ENCODE results near the gene GPR4. TPM values are rescaled to one million over a fixed set of nuclear protein-coding genes. Genes with fewer than 3 reads are reported as not detected.

The GPR4 gene
- total RNA-seq, 3 donors from 2014 or later = 0.84 to 1.0 (median 1.0) TPM

DNA sequence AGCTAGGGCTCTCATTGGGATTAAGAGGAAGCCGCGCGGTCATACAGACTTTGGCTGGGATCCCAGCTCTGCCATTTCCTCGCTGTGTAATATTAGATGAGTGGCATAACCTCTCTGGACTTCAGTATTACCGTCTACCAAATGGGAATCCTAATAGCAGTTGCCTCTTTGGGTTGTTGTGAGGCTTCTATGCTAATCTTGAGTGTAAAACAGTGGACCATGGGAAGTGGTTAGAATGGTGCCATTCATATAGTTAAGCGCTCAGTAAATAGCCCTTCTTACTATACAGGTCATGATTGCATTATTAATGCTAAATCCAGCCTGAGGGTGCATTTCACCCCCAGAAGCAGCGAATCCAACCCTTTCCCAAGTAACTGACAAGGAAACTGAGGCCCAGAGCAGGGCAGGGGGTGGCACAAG is 16.8 kb downstream of the GPR4 start:
- intact Hi-C loops (cut with DNase I, micrococcal nuclease) = no loop called here
- no peak for ATAC-seq

DNA sequence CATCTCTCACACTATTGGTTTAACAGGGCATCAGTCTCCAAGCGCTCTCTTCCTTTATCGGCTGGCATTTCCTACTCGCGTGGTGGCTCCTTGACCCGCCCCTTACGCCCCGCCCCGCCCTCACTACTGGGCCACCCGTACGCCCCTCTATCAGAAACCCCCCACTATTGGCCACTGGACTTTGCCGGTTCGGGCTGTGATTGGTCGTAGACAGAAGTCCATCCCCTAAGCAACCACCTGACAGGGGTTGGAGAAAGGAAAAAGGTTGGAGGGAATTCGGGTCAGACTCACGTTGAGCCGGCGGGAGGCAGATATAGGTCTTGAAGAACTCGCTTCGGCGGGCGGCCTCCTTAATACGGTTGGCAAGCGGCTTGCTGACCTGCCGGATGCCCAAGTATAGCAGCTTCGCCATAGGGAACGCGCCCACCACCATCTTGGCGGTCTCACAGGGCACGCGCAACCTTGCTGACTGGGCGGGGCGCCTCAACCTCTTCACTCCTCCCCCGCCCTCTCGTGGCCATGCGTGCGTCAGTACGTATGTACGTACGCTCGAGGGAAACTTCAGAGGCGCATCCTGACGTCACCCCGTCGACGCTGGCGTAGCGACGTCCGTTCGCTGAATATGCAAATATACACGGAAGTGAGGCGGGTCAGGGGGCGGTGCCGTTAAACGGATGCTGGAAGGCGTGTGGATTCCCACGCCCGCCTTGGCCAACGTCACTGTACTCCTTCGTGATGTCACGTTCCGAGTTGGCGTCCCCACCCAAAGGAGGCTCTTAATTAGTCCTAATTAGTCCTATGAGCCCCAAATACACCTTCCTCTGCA is 17.5 kb downstream of the GPR4 start, which contains the start of gene OPA3:
OPA3 (minus strand) TSS at position 471 of the 826 bp plus-strand sequence; CDS start at position 433, 38 bp downstream.
- intact Hi-C loops (cut with DNase I, micrococcal nuclease) = no loop called here
- H3K4me3 ChIP-seq = peak within 1 kb of the TSS; percentile 50
- H3K4me1 ChIP-seq (ENCODE audit: low read depth) = peaks cover 8% of the 10 kb centered on the region
- no peaks in the 10 kb centered on the region for H3K9me3 ChIP-seq
- DNase-seq (peak; percentile 99 to 100 (median 100)), ATAC-seq (peak; percentile 92)
- no peaks in the 10 kb centered on the region for H3K36me3 ChIP-seq (ENCODE audit: low read depth)
- TF ChIP-seq, protein P1, sequence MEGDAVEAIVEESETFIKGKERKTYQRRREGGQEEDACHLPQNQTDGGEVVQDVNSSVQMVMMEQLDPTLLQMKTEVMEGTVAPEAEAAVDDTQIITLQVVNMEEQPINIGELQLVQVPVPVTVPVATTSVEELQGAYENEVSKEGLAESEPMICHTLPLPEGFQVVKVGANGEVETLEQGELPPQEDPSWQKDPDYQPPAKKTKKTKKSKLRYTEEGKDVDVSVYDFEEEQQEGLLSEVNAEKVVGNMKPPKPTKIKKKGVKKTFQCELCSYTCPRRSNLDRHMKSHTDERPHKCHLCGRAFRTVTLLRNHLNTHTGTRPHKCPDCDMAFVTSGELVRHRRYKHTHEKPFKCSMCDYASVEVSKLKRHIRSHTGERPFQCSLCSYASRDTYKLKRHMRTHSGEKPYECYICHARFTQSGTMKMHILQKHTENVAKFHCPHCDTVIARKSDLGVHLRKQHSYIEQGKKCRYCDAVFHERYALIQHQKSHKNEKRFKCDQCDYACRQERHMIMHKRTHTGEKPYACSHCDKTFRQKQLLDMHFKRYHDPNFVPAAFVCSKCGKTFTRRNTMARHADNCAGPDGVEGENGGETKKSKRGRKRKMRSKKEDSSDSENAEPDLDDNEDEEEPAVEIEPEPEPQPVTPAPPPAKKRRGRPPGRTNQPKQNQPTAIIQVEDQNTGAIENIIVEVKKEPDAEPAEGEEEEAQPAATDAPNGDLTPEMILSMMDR (IDR thresholded peaks at IDR 0.05) = peak; percentile 32

More for the DNA sequence above, 16.8 kb downstream of the GPR4 start:
- TF ChIP-seq, protein P1 (IDR thresholded peaks at IDR 0.05) = no peak
- H3K36me3 ChIP-seq (ENCODE audit: low read depth) = no peaks in the 10 kb centered on the region
- H3K4me3 ChIP-seq = peak overlapping the region; percentile 50
- H3K4me1 ChIP-seq (ENCODE audit: low read depth) = peaks cover 8% of the 10 kb centered on the region
- H3K9me3 ChIP-seq = no peaks in the 10 kb centered on the region
- DNase-seq = no peak

DNA sequence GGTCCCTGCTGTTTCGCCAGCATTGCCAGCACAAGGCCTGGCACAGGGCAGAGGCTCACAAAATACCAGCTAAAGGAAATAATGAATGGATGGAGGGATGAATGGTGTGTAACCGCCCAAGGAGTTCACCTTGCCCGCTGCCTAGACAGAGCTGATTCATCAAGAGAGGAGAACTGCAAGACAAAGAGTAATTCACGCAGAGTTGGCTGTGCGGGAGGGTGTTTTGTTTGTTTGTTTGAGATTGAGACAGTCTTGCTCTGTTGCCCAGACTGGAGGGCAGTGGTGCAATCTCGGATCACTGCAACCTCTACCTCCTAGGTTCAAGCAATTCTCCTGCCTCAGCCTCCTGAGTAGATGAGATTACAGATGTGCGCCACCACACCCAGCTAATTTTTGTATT is 20.4 kb downstream of the GPR4 start:
- intact Hi-C loops (cut with DNase I, micrococcal nuclease) = no loop called here
- TF ChIP-seq, protein P1 (IDR thresholded peaks at IDR 0.05) = no peak
- no peak for DNase-seq
- peaks cover 33% of the 10 kb centered on the region for H3K4me1 ChIP-seq (ENCODE audit: low read depth)
- no peaks in the 10 kb centered on the region for H3K36me3 ChIP-seq (ENCODE audit: low read depth)
- no peak overlapping the region for H3K4me3 ChIP-seq
- no peak for ATAC-seq
- H3K9me3 ChIP-seq = no peaks in the 10 kb centered on the region

DNA sequence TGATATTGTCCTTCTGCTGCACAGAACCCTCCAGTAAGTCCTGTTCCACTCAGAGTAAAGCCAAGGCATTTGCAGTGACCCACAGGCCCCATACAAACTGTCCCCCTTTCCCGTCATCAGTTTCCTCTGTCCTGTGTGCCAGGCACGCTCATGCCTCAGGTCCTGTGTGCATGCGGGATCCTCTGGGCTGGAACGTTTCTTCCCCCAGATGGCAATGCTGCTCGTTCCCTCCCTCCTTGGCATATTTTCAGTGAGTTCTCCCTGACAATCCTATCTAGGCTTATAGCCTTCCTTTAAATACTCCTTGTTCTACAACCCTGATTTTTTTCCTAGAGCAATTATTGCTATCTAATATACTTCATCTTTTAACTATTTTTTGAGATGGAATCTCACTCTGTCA is 23.2 kb downstream of the GPR4 start:
- Histone ChIP-seq H3K4me3 (no peak overlapping the region), H3K9me3 (no peaks in the 10 kb centered on the region), H3K36me3 (ENCODE audit: low read depth) (no peaks in the 10 kb centered on the region), H3K4me1 (ENCODE audit: low read depth) (peaks cover 35% of the 10 kb centered on the region)
- intact Hi-C loops (cut with DNase I, micrococcal nuclease) = no loop called here
- DNase-seq = no peak
- TF ChIP-seq, protein P1 (IDR thresholded peaks at IDR 0.05) = no peak
- no peak for ATAC-seq

DNA sequence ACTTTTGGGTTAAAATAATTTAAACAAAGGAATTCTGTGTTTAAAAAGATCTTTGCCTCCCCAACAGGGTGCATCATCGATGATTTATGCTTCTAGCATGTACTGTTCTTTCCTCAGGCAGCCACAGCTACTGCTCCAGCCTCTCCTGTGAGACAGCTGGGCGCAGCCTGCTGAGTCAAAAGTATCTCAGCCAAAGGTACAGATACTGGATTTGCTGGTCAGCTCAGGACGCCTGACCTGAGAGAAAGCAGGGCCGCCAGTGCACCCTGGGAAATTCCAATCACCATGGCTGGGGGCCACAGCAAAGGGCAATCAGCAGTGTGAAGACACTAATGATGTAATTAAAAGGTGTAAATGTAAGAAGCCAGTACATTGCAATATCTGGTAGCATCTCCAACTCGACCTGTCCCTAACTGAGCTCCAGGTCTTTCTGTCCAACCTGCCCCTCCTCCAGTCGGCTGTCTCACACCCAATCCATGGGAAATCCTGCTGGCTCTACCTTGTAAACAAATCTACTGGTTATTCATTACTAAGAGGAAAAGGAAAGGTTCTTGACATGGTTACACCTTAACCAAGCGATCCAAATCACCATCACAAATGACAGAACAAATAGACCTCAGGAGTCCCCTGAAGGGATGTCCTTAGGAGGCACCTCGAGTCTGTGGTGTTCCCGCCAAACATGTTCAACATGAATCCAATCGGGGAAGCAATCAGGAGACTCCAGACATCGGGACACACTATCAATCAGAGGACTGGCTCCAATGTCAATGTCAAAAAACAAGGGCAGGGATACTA is 24.7 kb downstream of the GPR4 start:
- peaks cover 26% of the 10 kb centered on the region for H3K4me1 ChIP-seq (ENCODE audit: low read depth)
- no peaks in the 10 kb centered on the region for H3K36me3 ChIP-seq (ENCODE audit: low read depth)
- H3K9me3 ChIP-seq = no peaks in the 10 kb centered on the region
- no peak overlapping the region for H3K4me3 ChIP-seq
- intact Hi-C loops (cut with DNase I, micrococcal nuclease) = no loop called here
- TF ChIP-seq, protein P1 (IDR thresholded peaks at IDR 0.05) = no peak
- peak; percentile 63 to 69 (median 65) for DNase-seq
- ATAC-seq = peak; percentile 93
